Lung (tissue), 16 donors: Measurements from ENCODE around the gene OR2A2. TPM values are rescaled to one million over a fixed set of nuclear protein-coding genes. Genes with fewer than 3 reads are reported as not detected.

Experiments
- ATAC-seq: fragments of 200-7000 bp; cut with Tn5 transposase; one replicate; pipeline ENCODE4 v1.9.1; 2020; ENCODE audit warnings: moderate number of reproducible peaks; ENCODE audit not compliant: insufficient read depth, low FRiP score
- DNase-seq, 3 donors: peaks; one replicate each; pipeline ENCODE4 v3.0.0-alpha.2; 2013 to 2017
- H3K27ac ChIP-seq, 2 donors: one replicate each; pipeline ENCODE4 v1.5.1; 2013; ENCODE audit warnings: mild to moderate bottlenecking in 2 of 2, moderate library complexity in 2 of 2, control low read depth in 1 of 2, inconsistent platforms in 1 of 2, low read depth in 1 of 2, low read length in 1 of 2
- H3K27me3 ChIP-seq, 3 donors: one replicate each; pipeline ENCODE4 v1.5.1; 2013; ENCODE audit warnings: low read length in 2 of 3; ENCODE audit not compliant: control insufficient read depth in 3 of 3, insufficient read depth in 3 of 3
- H3K36me3 ChIP-seq, 4 donors: one replicate each; pipeline ENCODE4 v1.5.1; 2013; ENCODE audit warnings: low read length in 4 of 4, mild to moderate bottlenecking in 1 of 4, moderate library complexity in 1 of 4; ENCODE audit not compliant: control insufficient read depth in 4 of 4, insufficient read depth in 4 of 4
- H3K4me1 ChIP-seq, 5 donors: one replicate each; pipeline ENCODE4 v1.5.1; 2013; ENCODE audit warnings: low read length in 5 of 5, mild to moderate bottlenecking in 2 of 5, moderate library complexity in 1 of 5; ENCODE audit not compliant: control insufficient read depth in 5 of 5, insufficient read depth in 5 of 5
- H3K4me3 ChIP-seq: one replicate; pipeline ENCODE4 v1.5.1; 2013; ENCODE audit warnings: mild to moderate bottlenecking, control low read depth, moderate library complexity
- H3K9ac ChIP-seq, 2 donors: one replicate each; pipeline ENCODE4 v1.5.1; 2013; ENCODE audit warnings: low read length in 2 of 2, control low read depth in 1 of 2; ENCODE audit not compliant: insufficient read depth in 1 of 2
- H3K9me3 ChIP-seq, 4 donors: one replicate each; pipeline ENCODE4 v1.5.1; 2013; ENCODE audit warnings: low read length in 3 of 4, mild to moderate bottlenecking in 1 of 4, moderate library complexity in 1 of 4; ENCODE audit not compliant: control insufficient read depth in 4 of 4, insufficient read depth in 3 of 4
- WGBS, 2 donors: extraction: QIAGEN DNeasy Blood & Tissue Kit; methylation state at CpG; one replicate each; pipeline ENCODE4 v1.1.7; 2013; 5-methylcytosine and 5-hydroxymethylcytosine counted together
- long read RNA-seq, 5 donors: transcript quantifications; one replicate each; lab custom pipeline, GENCODE V29; 2026
- polyA plus RNA-seq, 2 donors: library from polyadenylated mRNA; stranded (reverse); fragments of 200-250 nt; gene quantifications; one replicate each; pipeline ENCODE4 v1.2.1, GENCODE V29; 2013
- total RNA-seq, 2 donors: library from RNA; depleted of rRNA in 1 of 2; stranded (reverse); fragments of >200 nt in 1 of 2; gene quantifications; one replicate each; pipeline ENCODE4 v1.2.1, GENCODE V29; 2014 to 2021
- TF ChIP-seq, protein P1 (sequence below): IDR thresholded peaks from 2 replicates; pipeline ENCODE4 v1.5.1; 2012; ENCODE audit warnings: mild to moderate bottlenecking; ENCODE audit errors: control extremely low read depth, extremely low read depth
- donor health status: control.
- donor health status: control.
- donor health status: Bipolar disorder and iron deficiency.
- donor health status: healthy.
- donor health status: DM: yes; HTN: yes; CAD: no.

Gene OR2A2, protein sequence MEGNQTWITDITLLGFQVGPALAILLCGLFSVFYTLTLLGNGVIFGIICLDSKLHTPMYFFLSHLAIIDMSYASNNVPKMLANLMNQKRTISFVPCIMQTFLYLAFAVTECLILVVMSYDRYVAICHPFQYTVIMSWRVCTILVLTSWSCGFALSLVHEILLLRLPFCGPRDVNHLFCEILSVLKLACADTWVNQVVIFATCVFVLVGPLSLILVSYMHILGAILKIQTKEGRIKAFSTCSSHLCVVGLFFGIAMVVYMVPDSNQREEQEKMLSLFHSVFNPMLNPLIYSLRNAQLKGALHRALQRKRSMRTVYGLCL
- total RNA-seq (not detected), polyA plus RNA-seq (not detected)
- long read RNA-seq, donor 1 = 0 reads
- long read RNA-seq, donor 2 = 0 reads
- long read RNA-seq, donor 3 = 0 reads
- long read RNA-seq, donor 4 = 0 reads
- long read RNA-seq, donor 5 = 0 reads

DNA sequence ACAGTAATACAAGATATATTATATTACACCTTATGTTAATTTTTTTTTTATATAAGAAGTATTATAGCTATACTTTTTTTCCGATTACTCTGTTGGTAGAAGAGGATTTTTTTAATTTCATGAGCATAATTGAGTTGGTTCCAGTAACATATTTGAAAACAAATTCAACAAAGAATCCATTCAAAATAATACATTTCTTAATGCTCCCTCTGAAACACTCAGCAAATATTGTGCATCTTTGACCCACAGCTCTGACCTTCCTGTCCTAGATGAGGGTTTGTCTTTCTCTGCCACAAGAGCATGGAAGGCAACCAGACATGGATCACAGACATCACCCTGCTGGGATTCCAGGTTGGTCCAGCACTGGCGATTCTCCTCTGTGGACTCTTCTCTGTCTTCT is at the start of gene OR2A2:
Gene OR2A2 (plus strand): TSS at position 301 of the 400 bp plus-strand sequence. CDS start 0 bp downstream, at position 301.
- WGBS, 2 donors = 93 to 98% methylated on average over 2 of the region's 2 CpGs
- ATAC-seq (no peak), DNase-seq (no peak)

DNA sequence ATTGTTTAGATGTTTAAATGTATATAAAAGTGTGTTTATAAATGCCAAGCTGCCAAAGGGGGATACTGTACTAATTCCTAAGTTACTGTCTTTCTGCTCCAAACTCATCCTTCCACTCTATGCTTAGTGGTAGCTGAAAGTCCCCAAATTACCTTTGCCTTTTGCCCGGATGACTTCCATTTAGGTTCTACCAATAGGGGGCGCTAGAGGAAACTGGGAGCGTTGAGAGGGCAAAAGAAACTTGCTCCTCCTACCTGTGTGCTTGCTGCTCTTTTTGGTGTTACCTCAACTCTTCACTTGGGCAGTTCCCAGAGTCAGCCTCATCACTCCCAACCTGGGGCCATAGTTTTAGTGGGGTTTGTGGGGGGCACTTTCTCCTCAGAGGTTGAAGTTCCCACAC is 45.7 kb upstream of the OR2A2 start:
- TF ChIP-seq, protein P1, sequence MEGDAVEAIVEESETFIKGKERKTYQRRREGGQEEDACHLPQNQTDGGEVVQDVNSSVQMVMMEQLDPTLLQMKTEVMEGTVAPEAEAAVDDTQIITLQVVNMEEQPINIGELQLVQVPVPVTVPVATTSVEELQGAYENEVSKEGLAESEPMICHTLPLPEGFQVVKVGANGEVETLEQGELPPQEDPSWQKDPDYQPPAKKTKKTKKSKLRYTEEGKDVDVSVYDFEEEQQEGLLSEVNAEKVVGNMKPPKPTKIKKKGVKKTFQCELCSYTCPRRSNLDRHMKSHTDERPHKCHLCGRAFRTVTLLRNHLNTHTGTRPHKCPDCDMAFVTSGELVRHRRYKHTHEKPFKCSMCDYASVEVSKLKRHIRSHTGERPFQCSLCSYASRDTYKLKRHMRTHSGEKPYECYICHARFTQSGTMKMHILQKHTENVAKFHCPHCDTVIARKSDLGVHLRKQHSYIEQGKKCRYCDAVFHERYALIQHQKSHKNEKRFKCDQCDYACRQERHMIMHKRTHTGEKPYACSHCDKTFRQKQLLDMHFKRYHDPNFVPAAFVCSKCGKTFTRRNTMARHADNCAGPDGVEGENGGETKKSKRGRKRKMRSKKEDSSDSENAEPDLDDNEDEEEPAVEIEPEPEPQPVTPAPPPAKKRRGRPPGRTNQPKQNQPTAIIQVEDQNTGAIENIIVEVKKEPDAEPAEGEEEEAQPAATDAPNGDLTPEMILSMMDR = no peak
- Histone ChIP-seq H3K36me3 (no peaks in the 10 kb centered on the region), H3K27me3 (peaks cover 0 to 3% (median 0%) of the 10 kb centered on the region in 3 donors), H3K4me3 (no peak overlapping the region), H3K27ac (no peak overlapping the region), H3K4me1 (peaks cover 0 to 7% (median 0%) of the 10 kb centered on the region in 5 donors), H3K9ac (no peak overlapping the region), H3K9me3 (peaks cover 0 to 8% (median 0%) of the 10 kb centered on the region in 4 donors)
- ATAC-seq (no peak), DNase-seq (no peak)
- WGBS, 2 donors = 47 to 56% methylated on average over 3 of the region's 3 CpGs

More for the DNA sequence above, at the start of gene OR2A2:
- Histone ChIP-seq H3K27me3 (peaks cover 0 to 24% (median 0%) of the 10 kb centered on the region in 3 donors), H3K36me3 (no peaks in the 10 kb centered on the region), H3K4me3 (no peak within 1 kb of the TSS), H3K27ac (no peak within 1 kb of the TSS), H3K4me1 (peaks cover 0 to 41% (median 0%) of the 10 kb centered on the region in 5 donors), H3K9me3 (no peaks in the 10 kb centered on the region), H3K9ac (no peak within 1 kb of the TSS)
- TF ChIP-seq, protein P1 = no peak

DNA sequence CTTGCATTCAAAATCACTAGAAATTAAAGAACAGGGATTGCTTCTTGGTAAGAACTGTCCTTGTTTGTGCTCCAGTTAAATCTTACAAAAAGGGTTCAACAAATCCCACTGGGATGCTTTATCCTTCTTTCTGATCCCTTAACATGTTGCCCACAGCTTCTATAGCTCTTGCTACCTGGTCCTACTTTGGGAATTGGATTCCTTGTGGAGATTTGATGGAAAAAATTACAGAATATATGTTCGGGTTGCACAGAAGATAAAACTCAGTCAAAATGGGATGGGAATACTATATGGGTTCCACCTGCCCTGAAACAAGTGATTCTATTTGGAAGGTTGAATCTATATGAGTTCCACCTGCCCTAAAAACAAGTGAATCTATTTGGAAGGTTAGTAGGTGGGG is 39.9 kb upstream of the OR2A2 start, which contains the start of gene OR2A25:
Gene OR2A25 (plus strand): TSS at position 301 of the 400 bp plus-strand sequence. CDS start 4,409 bp downstream, outside the sequence.
- TF ChIP-seq, protein P1 = no peak
- Histone ChIP-seq H3K27me3 (peaks cover 0 to 11% (median 0%) of the 10 kb centered on the region in 3 donors), H3K27ac (no peak within 1 kb of the TSS), H3K36me3 (no peaks in the 10 kb centered on the region), H3K9me3 (no peaks in the 10 kb centered on the region), H3K9ac (no peak within 1 kb of the TSS), H3K4me3 (no peak within 1 kb of the TSS), H3K4me1 (no peaks in the 10 kb centered on the region)
- ATAC-seq = no peak
- WGBS, 2 donors = 81 to 87% methylated on average over 1 of the region's 1 CpG
- DNase-seq = no peak
